HG03135 (cell line): ENCODE results near the gene HIPK4.
"Not testable (repeated sequence)": the region's sequence is repeated elsewhere in the genome, so short reads cannot be mapped to it uniquely, and the experiment has no call there.

Experiments used
- ATAC-seq: cut with Tn5 transposase; IDR thresholded peaks from one replicate; pipeline ENCODE4 v1.9.1; 2021; ENCODE audit warnings: mild to moderate bottlenecking, moderate library complexity; ENCODE audit not compliant: unreplicated experiment

Gene HIPK4

GRCh38 chr19:40341601-40342482 lies 48.1 kb downstream of the HIPK4 start:
- ATAC-seq = no peak

DNA sequence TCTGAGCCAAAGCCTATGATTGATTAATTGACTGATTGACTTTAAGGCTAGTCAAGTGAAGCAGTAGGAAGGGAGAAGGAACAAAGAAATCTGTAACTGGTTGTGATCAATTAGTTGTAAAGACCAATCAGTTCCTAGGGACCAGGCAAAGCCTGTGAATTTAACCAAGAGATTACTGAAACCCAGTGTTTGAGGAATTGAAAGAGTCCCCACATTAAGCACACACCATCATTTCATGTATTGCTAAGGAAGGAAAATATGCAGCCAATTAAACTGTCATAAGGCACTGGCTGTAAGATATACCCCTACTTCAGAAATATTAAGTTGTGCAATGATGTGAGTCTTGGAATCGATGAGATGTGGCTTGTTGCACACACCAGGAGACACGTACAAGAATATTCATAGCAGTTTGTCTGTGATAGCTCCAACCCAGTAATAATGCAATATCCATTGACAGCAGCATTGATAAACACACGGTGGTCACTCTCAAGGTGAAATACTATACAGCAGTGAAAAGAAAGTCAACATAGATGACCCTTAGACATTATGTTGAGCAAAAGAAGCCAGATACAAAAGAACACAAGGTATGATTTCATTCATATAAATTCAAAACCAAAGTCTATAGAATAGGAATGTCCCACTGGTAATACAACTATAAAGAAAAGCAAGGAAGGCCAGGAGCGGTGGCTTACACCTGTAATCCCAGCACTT lies 50.8 kb downstream of the HIPK4 start:
- ATAC-seq = no peak

- no peak for ATAC-seq
These were observed 52.4 kb downstream of the HIPK4 start for GRCh38 chr19:40337594-40337993.

DNA sequence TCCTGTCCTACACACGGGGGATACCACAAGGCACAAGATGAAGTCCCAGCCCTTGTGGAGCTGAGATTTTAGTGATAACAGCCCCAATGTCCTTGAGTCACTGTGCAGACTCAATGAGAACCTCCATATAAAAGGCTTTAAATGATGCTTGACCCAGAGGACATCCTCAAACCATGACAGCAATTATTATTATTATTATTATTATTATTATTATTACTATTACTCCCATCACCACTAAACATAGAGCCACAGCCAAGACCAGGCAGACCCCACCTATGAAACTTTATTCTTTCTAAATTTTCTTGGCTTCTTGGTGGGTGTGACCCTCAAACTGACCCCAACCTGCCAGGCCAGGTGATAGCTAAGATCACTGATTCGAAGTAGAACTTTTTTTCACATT lies 52.9 kb downstream of the HIPK4 start:
- ATAC-seq = no peak

DNA sequence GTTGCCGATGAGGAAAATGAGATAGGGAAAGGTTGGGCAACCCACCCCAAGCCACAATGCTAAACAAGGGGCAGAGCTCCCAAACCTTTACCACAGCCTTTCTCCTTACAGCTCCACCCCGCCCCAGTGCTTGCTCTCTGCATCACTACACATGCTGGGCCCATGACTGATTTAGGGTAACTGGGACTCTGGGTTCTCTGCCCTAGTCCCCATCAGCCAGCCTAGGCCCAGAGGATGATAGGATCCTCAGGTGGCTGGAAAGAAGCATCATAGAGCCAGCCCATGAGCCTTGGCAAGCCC lies 53.4 kb downstream of the HIPK4 start:
- no peak for ATAC-seq

DNA sequence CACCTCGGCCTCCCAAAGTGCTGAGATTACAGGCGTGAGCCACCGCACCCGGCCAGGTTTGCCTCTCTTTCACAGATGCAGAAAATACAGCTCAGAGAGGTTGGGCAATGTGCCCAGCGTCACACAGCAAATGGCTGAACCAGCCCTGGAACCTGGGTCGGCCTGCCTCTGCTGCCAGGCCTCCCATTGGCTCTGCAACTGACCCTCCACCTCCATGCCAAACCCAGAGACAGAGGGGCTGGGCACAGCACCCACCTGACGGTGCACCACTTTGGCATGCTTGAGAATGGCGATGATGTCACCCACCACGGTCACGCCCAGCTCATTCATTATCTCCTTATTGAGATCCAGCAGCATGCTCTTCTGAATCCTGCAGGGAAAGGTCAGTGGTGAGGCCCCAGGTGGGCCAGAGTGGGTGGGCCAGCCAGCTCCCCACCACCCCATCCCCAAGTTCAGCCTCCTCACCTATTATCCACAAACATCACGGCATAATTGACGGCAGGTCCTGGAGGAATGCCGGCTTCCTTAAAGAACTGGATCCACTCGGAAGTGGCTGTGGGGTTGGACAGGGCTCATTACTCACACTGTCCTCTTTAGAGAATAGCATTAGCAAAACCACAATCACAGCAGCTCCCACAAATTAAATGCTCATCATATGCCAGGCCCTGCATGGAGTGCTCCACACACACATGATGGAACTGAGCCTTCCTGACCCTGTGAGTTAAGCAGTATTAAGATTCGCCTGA lies 54.0 kb downstream of the HIPK4 start:
- no peak for ATAC-seq

GRCh38 chr19:40335101-40335500 lies 54.9 kb downstream of the HIPK4 start:
- ATAC-seq = no peak

- not testable (repeated sequence) for ATAC-seq
These were observed 56.9 kb downstream of the HIPK4 start for GRCh38 chr19:40333083-40333482.

GRCh38 chr19:40332669-40333068 lies 57.3 kb downstream of the HIPK4 start:
- no peak for ATAC-seq

GRCh38 chr19:40331052-40331451 lies 58.9 kb downstream of the HIPK4 start:
- ATAC-seq = no peak
